Measurements from ENCODE around the gene GRHL3. TPM values are rescaled to one million over a fixed set of nuclear protein-coding genes. Genes with fewer than 3 reads are reported as not detected.

Gene GRHL3
- total and polyA plus RNA-seq, 10 of the 15 experiments (the other 5 are each of a cell fraction or from before 2014, with no cell fraction given) = 0.07 to 0.87 (median 0.34) TPM

DNA sequence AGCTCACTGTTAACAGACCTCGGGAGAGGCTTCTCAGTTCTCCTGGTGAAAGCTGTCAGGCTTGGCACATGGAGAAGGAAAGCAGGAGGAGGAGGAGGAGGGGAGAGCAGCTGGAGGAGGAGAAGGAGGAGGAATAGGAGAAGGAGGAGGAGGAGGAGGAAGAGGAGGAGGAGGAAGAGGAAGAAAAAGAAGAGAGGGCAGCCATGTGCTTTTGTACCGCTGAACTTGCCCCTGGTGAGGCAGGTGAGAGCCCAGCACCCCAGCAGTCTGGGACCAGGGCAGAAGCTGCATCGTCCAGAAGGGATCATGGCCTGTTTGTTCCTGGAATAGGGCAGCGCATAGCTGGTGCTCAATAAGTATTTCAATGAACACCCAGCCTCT lies 21.3 kb upstream of the GRHL3 start (continued):
- TF ChIP-seq E2F8 (IDR thresholded peaks at IDR 0.05; ENCODE audit: low read depth, partially characterized antibody) (no peak), PKNOX1 (IDR thresholded peaks at IDR 0.05) (no peak), IRF3 (IDR thresholded peaks at IDR 0.05) (no peak), NR2F1 (conservative IDR thresholded peaks at IDR 0.05) (no peak)

DNA sequence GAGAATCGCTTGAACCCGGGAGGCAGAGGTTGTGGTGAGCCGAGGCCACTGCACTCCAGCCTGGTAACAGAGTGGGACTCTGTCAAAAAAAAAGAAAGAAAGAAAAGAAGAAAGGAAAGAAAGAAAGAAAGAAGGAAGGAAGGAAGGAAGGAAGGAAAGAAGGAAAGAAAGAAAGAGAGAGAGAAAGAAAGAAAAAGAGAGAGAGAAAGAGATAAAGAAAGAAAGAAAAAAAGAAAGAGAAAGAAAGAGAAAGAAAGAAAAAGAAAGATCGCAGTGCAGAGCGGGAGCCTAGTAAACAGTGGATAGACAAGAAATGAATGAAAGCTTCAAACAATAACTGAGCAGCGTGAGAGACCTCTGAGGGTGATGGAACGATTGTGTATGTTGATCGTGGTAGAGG lies 20.6 kb upstream of the GRHL3 start:
- Histone ChIP-seq H3K27me3 (replicated peaks in 1 of 2; ENCODE audit: control insufficient read depth in 2 of 2, insufficient read depth in 2 of 2, low read length in 1 of 2) (peaks cover 4 to 6% of the 10 kb centered on the region in 2 experiments; a peak in 3 of 4 replicates), H3K4me3 (no peak overlapping the region), H3K4me1 (ENCODE audit: control insufficient read depth, insufficient read depth, low read length) (no peaks in the 10 kb centered on the region), H3K27ac (ENCODE audit: control insufficient read depth, insufficient read depth) (no peak overlapping the region), H3K4me2 (ENCODE audit: control insufficient read depth, insufficient read depth) (no peak overlapping the region), H3K79me2 (ENCODE audit: control insufficient read depth, insufficient read depth, low read length) (no peaks in the 10 kb centered on the region), H4K20me1 (ENCODE audit: control insufficient read depth, insufficient read depth) (no peaks in the 10 kb centered on the region), H2AFZ (ENCODE audit: control insufficient read depth, low read depth, low read length) (no peak overlapping the region), H3K36me3 (ENCODE audit: control insufficient read depth in 2 of 2, insufficient read depth in 2 of 2, low read length in 1 of 2) (no peaks in the 10 kb centered on the region), H3K9ac (ENCODE audit: control insufficient read depth, insufficient read depth, low read length) (no peak overlapping the region), H3K9me3 (replicated peaks; ENCODE audit: control insufficient read depth, insufficient read depth, low read length) (no peaks in the 10 kb centered on the region)
- 45% methylated on average over 8 of the region's 8 CpGs for WGBS (ENCODE audit: insufficient coverage, insufficient replicate concordance, low lambda C conversion rate, missing lambda C conversion rate)
- ATAC-seq (no peak), FAIRE-seq (no peak), DNase-seq (ENCODE audit: low read depth, low spot score) (no peak)
- in situ Hi-C loops (cut with MboI) = no loop called here
- ChIA-PET RAD21 (ENCODE audit: unreplicated experiment) (interaction anchor here (0.7 kb wide), 1 partner anchor 1383 kb away, joined by 4 read pairs; no protein-coding TSS in a partner anchor), CTCF (interaction anchor here (1.1 kb wide), 1 partner anchor 93 kb away, joined by 3 read pairs; no protein-coding TSS in a partner anchor), POLR2A (no interaction called here), SMC1A (ENCODE audit: uncharacterized antibody, unreplicated experiment) (no interaction called here)
- intact Hi-C loops (cut with micrococcal nuclease; ENCODE audit: unreplicated experiment) = no loop called here
- no TSS peak for BruUV-seq (replicated peaks)
- no peak for TF ChIP-seq POLR2A (IDR thresholded peaks at IDR 0.05; ENCODE audit: low read depth, low read length)
- no peak for TF ChIP-seq EZH2 (IDR thresholded peaks at IDR 0.05; ENCODE audit: borderline replicate concordance, control insufficient read depth, low read depth, low read length)
- no peak for TF ChIP-seq HDAC6 (IDR thresholded peaks at IDR 0.05; ENCODE audit: unreplicated experiment)
- no peak for TF ChIP-seq BHLHE40 (IDR thresholded peaks at IDR 0.05; ENCODE audit: borderline replicate concordance in 1 of 2, low read depth in 2 of 2, low read length in 1 of 2)
- no peak for TF ChIP-seq ZNF24 (IDR thresholded peaks at IDR 0.05)
- no peak for TF ChIP-seq ZNF384 (IDR thresholded peaks at IDR 0.05; ENCODE audit: borderline replicate concordance, low read depth, low read length)
- TF ChIP-seq, protein P1, sequence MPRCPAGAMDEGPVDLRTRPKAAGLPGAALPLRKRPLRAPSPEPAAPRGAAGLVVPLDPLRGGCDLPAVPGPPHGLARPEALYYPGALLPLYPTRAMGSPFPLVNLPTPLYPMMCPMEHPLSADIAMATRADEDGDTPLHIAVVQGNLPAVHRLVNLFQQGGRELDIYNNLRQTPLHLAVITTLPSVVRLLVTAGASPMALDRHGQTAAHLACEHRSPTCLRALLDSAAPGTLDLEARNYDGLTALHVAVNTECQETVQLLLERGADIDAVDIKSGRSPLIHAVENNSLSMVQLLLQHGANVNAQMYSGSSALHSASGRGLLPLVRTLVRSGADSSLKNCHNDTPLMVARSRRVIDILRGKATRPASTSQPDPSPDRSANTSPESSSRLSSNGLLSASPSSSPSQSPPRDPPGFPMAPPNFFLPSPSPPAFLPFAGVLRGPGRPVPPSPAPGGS (IDR thresholded peaks at IDR 0.05; ENCODE audit: borderline replicate concordance, insufficient read depth, low read depth, low read length, poor library complexity, severe bottlenecking) = no peak
- no peak for TF ChIP-seq MYB (IDR thresholded peaks at IDR 0.05; ENCODE audit: borderline replicate concordance, low read depth, low read length)
- no peak for TF ChIP-seq ETV6 (conservative IDR thresholded peaks at IDR 0.05 in 1 of 2, IDR thresholded peaks at IDR 0.05 in 1 of 2; ENCODE audit: borderline replicate concordance in 1 of 2, low read depth in 1 of 2)
- TF ChIP-seq MYC (IDR thresholded peaks at IDR 0.05; ENCODE audit: insufficient read depth, insufficient read length, insufficient replicate concordance, low read length, severe bottlenecking) = no peak
- no peak for TF ChIP-seq ZNF207 (IDR thresholded peaks at IDR 0.05; ENCODE audit: borderline replicate concordance)
